ENCODE data around the gene AHCYL1. TPM values are rescaled to one million over a fixed set of nuclear protein-coding genes. Genes with fewer than 3 reads are reported as not detected.

The AHCYL1 gene
- total RNA-seq, 4 donors from 2014 or later, result 49.7 to 60.3 (median 53.0) TPM

DNA sequence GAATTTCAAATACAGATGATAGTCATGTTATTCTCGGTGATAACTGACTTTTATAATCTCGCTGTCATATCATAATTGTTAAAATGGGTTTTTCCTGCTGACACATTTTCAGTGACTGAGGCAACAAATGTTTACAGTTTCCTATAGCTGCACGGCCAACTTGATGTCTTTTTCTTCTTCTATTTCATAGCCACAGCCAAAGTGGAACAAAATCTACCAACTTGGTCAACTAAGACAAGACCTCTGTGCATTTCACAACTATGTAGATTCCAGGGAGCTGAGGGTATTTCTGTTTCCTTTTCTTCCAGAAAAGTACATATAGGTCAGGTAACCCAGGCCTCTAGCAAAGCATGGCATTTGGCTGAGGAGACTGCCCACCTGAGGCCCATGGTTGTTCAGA lies 10.4 kb upstream of the AHCYL1 start:
- Histone ChIP-seq H3K36me3 (no peaks in the 10 kb centered on the region), H3K9me3 (no peaks in the 10 kb centered on the region), H3K27me3 (no peaks in the 10 kb centered on the region), H3K4me3 (no peak overlapping the region), H3K4me1 (peaks cover 3 to 4% (median 4%) of the 10 kb centered on the region in 3 donors), H3K27ac (no peak overlapping the region)
- 89 to 91% methylated on average over 3 of the region's 3 CpGs for WGBS, 2 donors
- intact Hi-C loops (cut with DNase I), result no loop called here
- TF ChIP-seq, protein P1, sequence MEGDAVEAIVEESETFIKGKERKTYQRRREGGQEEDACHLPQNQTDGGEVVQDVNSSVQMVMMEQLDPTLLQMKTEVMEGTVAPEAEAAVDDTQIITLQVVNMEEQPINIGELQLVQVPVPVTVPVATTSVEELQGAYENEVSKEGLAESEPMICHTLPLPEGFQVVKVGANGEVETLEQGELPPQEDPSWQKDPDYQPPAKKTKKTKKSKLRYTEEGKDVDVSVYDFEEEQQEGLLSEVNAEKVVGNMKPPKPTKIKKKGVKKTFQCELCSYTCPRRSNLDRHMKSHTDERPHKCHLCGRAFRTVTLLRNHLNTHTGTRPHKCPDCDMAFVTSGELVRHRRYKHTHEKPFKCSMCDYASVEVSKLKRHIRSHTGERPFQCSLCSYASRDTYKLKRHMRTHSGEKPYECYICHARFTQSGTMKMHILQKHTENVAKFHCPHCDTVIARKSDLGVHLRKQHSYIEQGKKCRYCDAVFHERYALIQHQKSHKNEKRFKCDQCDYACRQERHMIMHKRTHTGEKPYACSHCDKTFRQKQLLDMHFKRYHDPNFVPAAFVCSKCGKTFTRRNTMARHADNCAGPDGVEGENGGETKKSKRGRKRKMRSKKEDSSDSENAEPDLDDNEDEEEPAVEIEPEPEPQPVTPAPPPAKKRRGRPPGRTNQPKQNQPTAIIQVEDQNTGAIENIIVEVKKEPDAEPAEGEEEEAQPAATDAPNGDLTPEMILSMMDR (IDR thresholded peaks at IDR 0.05), result no peak
- no peak for TF ChIP-seq POLR2A (IDR thresholded peaks at IDR 0.05)
- no peak for DNase-seq

DNA sequence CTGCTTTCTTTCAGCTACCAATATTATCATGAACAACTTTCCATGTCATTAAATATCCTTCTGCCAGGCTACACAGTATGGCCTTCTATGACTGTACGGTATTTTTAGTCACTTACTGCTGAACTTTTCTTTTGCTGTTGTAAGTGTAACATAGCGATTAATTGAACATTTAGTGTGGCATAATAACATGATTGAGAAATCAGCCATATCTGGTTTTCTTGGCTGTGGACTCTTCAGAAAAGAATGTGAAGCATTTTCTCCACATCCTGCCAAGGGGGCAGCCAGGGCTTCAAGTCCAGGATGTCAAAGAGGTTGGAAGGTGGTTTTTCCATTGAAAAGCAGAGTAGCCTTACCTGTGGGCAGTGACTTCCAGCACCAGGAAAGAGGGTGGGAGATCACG lies 8.8 kb upstream of the AHCYL1 start:
- 63 to 71% methylated on average over 2 of the region's 3 CpGs for WGBS, 2 donors
- Histone ChIP-seq H3K4me3 (no peak overlapping the region), H3K27ac (no peak overlapping the region), H3K9me3 (no peaks in the 10 kb centered on the region), H3K4me1 (peaks cover 9 to 18% (median 16%) of the 10 kb centered on the region in 3 donors), H3K36me3 (no peaks in the 10 kb centered on the region), H3K27me3 (no peaks in the 10 kb centered on the region)
- no peak for DNase-seq
- TF ChIP-seq, protein P1 (IDR thresholded peaks at IDR 0.05), result no peak
- intact Hi-C loops (cut with DNase I), result no loop called here

DNA sequence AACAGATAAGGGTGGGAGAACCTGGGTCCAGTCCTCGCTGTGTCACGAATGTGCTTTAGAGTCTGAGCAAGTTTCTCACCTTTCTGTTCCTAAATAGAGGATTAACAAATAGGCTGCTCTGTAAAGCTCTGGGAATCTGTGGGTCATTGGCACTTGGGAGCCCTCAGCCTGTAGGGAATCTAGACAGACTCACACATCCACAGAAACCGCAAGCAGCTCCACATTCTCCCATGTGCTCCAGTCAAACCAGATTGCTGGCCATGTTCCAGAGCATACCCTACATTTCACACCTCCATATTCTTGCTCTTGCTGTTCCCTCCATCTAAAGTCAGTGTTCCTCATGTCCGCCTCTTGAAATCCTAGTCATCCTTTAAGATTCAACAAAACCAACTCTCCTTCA lies 7.8 kb upstream of the AHCYL1 start:
- 86 to 92% methylated on average over 4 of the region's 4 CpGs for WGBS, 2 donors
- Histone ChIP-seq H3K27me3 (no peaks in the 10 kb centered on the region), H3K36me3 (no peaks in the 10 kb centered on the region), H3K4me1 (peaks cover 10 to 26% (median 25%) of the 10 kb centered on the region in 3 donors), H3K4me3 (no peak overlapping the region), H3K27ac (peak overlapping the region in 1 of 4 donors; percentile 58), H3K9me3 (no peaks in the 10 kb centered on the region)
- DNase-seq, result no peak
- intact Hi-C loops (cut with DNase I), result no loop called here
- TF ChIP-seq, protein P1 (IDR thresholded peaks at IDR 0.05), result no peak

DNA sequence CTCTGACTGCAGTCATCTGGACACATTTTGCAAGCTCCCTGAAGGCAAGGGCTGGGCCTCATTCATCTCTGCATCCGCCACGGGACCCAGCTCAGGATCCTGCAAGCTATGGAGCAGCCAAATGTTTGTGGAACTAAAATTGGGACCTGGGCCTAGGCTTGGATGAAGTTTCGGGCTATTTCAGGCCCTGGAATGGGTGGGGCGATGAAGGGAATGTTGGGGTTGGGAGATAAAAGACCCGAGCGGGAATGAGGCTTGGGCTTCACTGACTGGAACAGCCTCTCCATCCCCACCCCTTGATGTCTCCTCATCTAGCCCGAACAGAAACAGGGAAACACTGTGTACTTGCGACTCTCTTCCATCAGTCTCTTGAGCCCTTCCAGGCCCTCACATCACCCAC lies 7.3 kb upstream of the AHCYL1 start:
- no peaks in the 10 kb centered on the region for H3K9me3 ChIP-seq
- intact Hi-C loops (cut with DNase I), result no loop called here

DNA sequence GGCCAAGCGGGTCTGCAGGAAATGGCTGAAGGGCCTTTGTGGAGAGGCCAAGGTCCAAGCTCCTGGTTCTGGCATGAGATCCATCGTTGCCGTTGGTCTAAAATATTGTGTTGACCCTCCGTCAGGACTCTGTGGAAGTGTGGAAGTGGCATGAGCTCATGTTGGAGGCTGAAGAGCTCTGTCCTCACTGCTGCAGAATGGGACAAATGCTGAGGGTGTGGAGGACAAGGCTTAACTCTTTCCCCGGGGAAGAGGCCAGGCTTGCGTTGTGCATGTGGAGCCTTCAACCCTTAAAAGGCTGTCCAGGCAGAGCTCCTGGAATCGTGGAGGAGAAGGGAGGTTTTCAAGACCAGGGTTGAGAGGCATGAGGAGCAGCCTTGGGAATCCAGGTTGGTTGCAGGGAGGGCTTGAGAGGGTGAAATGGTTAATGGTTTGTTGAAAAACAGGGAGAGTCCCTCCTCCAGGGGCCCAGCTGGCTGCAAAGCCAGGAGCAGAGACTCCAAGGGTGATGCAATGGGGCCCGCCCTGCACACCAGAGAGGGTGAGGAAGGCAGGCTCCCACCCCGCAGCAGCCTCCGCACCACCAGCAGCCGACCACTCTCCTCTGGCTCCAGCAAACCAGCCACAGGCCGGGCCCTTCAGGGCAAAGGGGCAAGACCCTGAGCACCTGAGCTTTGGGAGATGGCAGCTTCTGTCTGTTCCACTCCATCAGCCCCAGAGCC lies 6.7 kb upstream of the AHCYL1 start:
- no peak for DNase-seq
- Histone ChIP-seq H3K27ac (peak overlapping the region in 2 of 4 donors; percentile 58 to 61), H3K36me3 (no peaks in the 10 kb centered on the region), H3K4me1 (peaks cover 10 to 26% (median 25%) of the 10 kb centered on the region in 3 donors), H3K9me3 (no peaks in the 10 kb centered on the region), H3K27me3 (no peaks in the 10 kb centered on the region), H3K4me3 (no peak overlapping the region)
- no peak for TF ChIP-seq POLR2A (IDR thresholded peaks at IDR 0.05)
- TF ChIP-seq, protein P1 (IDR thresholded peaks at IDR 0.05), result no peak
- intact Hi-C loops (cut with DNase I), result no loop called here
- WGBS, 2 donors, result 80 to 84% methylated on average over 8 to 11 of the region's 12 CpGs

More for the DNA sequence above, 7.3 kb upstream of the AHCYL1 start:
- Histone ChIP-seq H3K27me3 (no peaks in the 10 kb centered on the region), H3K36me3 (no peaks in the 10 kb centered on the region), H3K4me1 (peaks cover 10 to 26% (median 25%) of the 10 kb centered on the region in 3 donors), H3K27ac (peak overlapping the region in 2 of 4 donors; percentile 58 to 61), H3K4me3 (no peak overlapping the region)
- no peak for DNase-seq
- WGBS, 2 donors, result 76 to 77% methylated on average over 6 to 7 of the region's 8 CpGs
- no peak for TF ChIP-seq POLR2A (IDR thresholded peaks at IDR 0.05)
- TF ChIP-seq, protein P1 (IDR thresholded peaks at IDR 0.05), result no peak

Data from esophagus squamous epithelium (tissue), 5 donors.